RWPE2 (cell line): ENCODE results near the gene FERMT3.

Experiments
- ATAC-seq: fragments of 200-7000 bp; cut with Tn5 transposase; 3 replicates; pipeline ENCODE4 v1.9.1; 2021; ENCODE audit warnings: low read depth
- DNase-seq: peaks from one replicate; pipeline ENCODE4 v3.0.0-alpha.2; 2020; ENCODE audit warnings: low spot score
- H3K27ac ChIP-seq: fragments of 450-650 bp; 2 replicates; pipeline ENCODE4 v1.5.1; 2017; ENCODE audit warnings: mild to moderate bottlenecking; ENCODE audit not compliant: poor library complexity, severe bottlenecking
- H3K27me3 ChIP-seq: fragments of 250-450 bp; sonication (Bioruptor Pico); 2 replicates; pipeline ENCODE4 v1.5.1; 2021; ENCODE audit warnings: mild to moderate bottlenecking, moderate library complexity; ENCODE audit not compliant: insufficient read depth, poor library complexity, severe bottlenecking
- H3K36me3 ChIP-seq: fragments of 250-450 bp; sonication (Bioruptor Pico); 2 replicates; pipeline ENCODE4 v1.5.1; 2020; ENCODE audit warnings: low read depth, mild to moderate bottlenecking, moderate library complexity
- H3K4me1 ChIP-seq: fragments of 250-450 bp; sonication (Bioruptor Pico); 2 replicates; pipeline ENCODE4 v1.5.1; 2021; ENCODE audit warnings: mild to moderate bottlenecking, moderate library complexity; ENCODE audit not compliant: insufficient read depth, poor library complexity, severe bottlenecking
- H3K4me3 ChIP-seq: fragments of 250-450 bp; sonication (Bioruptor Pico); 2 replicates; pipeline ENCODE4 v1.5.1; 2021; ENCODE audit warnings: mild to moderate bottlenecking, moderate library complexity; ENCODE audit not compliant: severe bottlenecking
- H3K9me3 ChIP-seq: fragments of 250-450 bp; sonication (Bioruptor Pico); 2 replicates; pipeline ENCODE4 v1.5.1; 2021; ENCODE audit warnings: mild to moderate bottlenecking, moderate library complexity; ENCODE audit not compliant: severe bottlenecking
- TF ChIP-seq, protein P1 (sequence below): fragments of 450-650 bp; IDR thresholded peaks from one replicate; pipeline ENCODE4 v1.5.1; 2017; ENCODE audit warnings: mild to moderate bottlenecking, moderate library complexity; ENCODE audit not compliant: poor library complexity, severe bottlenecking

The FERMT3 gene

DNA sequence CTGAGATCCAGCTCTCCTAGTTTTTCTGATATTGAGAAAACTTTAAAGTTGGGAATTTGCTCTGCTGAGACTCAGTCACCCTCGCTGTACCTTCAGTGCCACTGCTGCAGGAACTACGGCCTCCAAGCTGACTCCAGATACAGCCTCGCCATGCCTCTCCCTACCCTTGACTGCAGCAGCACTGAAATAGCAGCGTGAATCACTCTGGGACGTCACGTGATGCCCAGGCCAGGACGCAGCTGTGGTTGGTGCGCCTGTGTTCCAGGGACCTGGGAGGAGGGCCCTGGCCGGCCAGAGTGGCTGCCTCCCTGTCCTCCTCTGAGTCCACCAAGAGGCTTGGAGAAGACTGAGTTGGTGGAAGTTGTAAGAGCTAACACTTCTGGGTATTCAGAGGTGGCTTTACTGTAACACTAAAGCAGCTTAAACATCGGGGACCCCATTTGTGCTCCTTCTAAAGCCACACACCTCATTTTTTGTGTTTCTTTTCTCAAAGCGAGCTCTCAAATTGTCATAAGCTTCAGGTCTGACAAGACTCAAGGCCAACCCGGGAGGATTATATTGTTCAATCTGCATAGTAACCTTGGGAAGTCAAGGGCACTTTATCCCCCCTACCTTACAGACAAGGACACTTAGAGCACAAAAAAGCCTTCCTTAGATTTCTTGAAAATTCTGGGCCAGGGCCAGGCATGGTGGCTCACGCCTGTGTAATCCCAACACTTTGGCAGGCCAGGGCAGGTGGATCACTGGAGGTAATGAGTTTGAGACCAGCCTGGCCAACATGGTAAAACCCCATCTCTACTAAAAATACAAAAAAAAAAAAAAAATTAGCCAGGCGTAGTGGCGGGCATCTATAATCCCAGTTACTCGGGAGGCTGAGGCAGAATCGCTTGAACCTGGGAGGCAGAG, 24.8 kb upstream of the FERMT3 start:
- peaks cover 8% of the 10 kb centered on the region for H3K4me1 ChIP-seq
- peak overlapping the region; percentile 13 for H3K27ac ChIP-seq
- no peaks in the 10 kb centered on the region for H3K27me3 ChIP-seq
- no peak overlapping the region for H3K4me3 ChIP-seq
- ATAC-seq (peak; percentile 32), DNase-seq (no peak)
- TF ChIP-seq, protein P1, sequence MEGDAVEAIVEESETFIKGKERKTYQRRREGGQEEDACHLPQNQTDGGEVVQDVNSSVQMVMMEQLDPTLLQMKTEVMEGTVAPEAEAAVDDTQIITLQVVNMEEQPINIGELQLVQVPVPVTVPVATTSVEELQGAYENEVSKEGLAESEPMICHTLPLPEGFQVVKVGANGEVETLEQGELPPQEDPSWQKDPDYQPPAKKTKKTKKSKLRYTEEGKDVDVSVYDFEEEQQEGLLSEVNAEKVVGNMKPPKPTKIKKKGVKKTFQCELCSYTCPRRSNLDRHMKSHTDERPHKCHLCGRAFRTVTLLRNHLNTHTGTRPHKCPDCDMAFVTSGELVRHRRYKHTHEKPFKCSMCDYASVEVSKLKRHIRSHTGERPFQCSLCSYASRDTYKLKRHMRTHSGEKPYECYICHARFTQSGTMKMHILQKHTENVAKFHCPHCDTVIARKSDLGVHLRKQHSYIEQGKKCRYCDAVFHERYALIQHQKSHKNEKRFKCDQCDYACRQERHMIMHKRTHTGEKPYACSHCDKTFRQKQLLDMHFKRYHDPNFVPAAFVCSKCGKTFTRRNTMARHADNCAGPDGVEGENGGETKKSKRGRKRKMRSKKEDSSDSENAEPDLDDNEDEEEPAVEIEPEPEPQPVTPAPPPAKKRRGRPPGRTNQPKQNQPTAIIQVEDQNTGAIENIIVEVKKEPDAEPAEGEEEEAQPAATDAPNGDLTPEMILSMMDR, result no peak
- H3K36me3 ChIP-seq, result no peaks in the 10 kb centered on the region
- no peaks in the 10 kb centered on the region for H3K9me3 ChIP-seq

DNA sequence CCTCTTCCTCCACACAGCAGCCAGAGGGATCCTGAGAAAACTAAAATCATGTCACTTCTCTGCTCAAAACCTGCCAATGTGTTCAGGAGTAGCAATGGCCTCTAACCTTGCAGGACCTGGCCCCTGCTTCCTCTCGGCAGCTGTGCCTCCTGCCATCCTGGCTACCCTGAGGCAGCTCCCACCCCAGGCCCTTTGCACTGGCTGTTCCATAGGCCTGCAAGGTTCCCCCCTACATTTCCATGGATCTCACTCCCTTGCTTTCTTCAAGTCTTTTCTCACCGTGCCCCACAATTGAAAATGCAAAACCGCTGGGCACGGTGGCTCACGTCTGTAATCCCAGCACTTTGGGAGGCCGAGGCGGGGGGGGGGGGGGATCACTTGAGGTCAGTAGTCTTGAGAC, 22.6 kb upstream of the FERMT3 start:
- Histone ChIP-seq H3K9me3 (no peaks in the 10 kb centered on the region), H3K27ac (no peak overlapping the region), H3K4me3 (no peak overlapping the region), H3K27me3 (no peaks in the 10 kb centered on the region), H3K4me1 (peaks cover 8% of the 10 kb centered on the region), H3K36me3 (peaks cover 6% of the 10 kb centered on the region)
- ATAC-seq, result no peak
- DNase-seq, result no peak
- TF ChIP-seq, protein P1, result no peak

GRCh38 chr11:64185175-64185692, 21.3 kb upstream of the FERMT3 start:
- H3K27ac ChIP-seq, result peak overlapping the region; percentile 75
- TF ChIP-seq, protein P1, result no peak
- ATAC-seq, result peak; percentile 28
- H3K27me3 ChIP-seq, result no peaks in the 10 kb centered on the region
- H3K36me3 ChIP-seq, result peaks cover 18% of the 10 kb centered on the region
- H3K4me1 ChIP-seq, result peaks cover 8% of the 10 kb centered on the region
- peak; percentile 85 for DNase-seq
- peak overlapping the region; percentile 48 for H3K4me3 ChIP-seq
- H3K9me3 ChIP-seq, result no peaks in the 10 kb centered on the region

DNA sequence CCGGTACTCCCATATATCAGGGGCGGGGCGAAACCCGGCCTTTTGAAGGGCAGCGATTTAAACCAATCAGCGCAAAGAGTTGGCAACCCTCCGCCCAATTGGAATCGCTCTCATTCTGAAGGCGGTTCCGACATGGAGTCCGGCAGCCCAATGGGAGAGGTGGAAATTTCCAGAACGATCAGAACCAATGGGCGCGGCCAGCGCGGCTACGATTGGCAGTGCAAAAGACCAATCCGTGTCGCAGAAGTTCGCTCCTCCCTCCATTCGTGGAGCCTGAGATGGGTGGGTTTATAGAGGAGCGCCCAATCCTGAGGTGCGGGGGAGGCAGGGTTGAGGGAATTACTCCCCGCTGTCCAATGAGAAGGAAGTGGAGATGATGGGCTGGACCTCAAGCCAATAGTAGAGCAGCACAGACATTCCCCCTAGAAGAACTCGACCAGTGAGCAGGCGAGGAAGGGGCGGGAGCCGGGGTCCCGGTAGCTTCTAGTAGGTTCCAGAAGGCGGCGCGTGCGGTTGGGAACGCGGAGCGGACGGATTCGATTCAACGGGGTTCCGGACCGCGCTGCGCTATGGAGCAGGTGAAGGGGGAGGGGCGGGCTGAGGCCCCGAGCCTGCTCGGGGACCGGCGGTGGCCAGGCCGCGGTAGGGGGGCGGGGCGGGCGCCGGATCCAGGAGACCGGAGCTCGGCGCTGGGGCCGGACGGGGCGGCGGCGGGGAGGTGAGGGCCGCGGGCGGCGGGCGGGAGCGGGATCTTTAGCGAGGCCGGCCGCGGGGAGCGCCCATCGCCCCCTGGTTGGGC, 20.6 kb upstream of the FERMT3 start, which contains the start of gene STIP1:
TSS of gene STIP1 (plus strand) at position 479 of the 799 bp plus-strand sequence. CDS start at position 570, 91 bp downstream.
- Histone ChIP-seq H3K36me3 (peaks cover 25% of the 10 kb centered on the region), H3K4me3 (peak within 1 kb of the TSS; percentile 48), H3K4me1 (peaks cover 8% of the 10 kb centered on the region), H3K9me3 (no peaks in the 10 kb centered on the region), H3K27me3 (no peaks in the 10 kb centered on the region), H3K27ac (peak within 1 kb of the TSS; percentile 75)
- ATAC-seq (peak; percentile 93), DNase-seq (peak; percentile 98)
- TF ChIP-seq, protein P1, result peak; percentile 27
